ENCODE measurements around the gene ERMP1.

Gene ERMP1

GRCh38 chr9:5842929-5843793 lies 10.2 kb upstream of the ERMP1 start:
- ChIA-PET POLR2A (no interaction called here), CTCF (interaction anchor here (0.9 to 6.3 kb wide), 2 partner anchors 9 to 43 kb away, joined by 7 to 61 read pairs; partner anchors contain the start of gene ERMP1)

GRCh38 chr9:5841771-5842573 lies 9.1 kb upstream of the ERMP1 start:
- CTCF ChIA-PET = interaction anchor here (0.9 to 6.3 kb wide), 2 partner anchors 8 to 44 kb away, joined by 7 to 61 read pairs; partner anchors contain the start of gene ERMP1
- no peak for TF ChIP-seq CTCF (IDR thresholded peaks at IDR 0.05; ENCODE audit: insufficient read depth, low read length, missing control alignments)
- no peak overlapping the region for H3K4me3 ChIP-seq (ENCODE audit: low read depth, low read length)
- POLR2A ChIA-PET = no interaction called here
- no peak for DNase-seq (ENCODE audit: low read depth, low spot score)

More at GRCh38 chr9:5842929-5843793, 10.2 kb upstream of the ERMP1 start:
- TF ChIP-seq CTCF (IDR thresholded peaks at IDR 0.05; ENCODE audit: insufficient read depth, low read length, missing control alignments) = no peak
- no peak for DNase-seq (ENCODE audit: low read depth, low spot score)
- H3K4me3 ChIP-seq (ENCODE audit: low read depth, low read length) = no peak overlapping the region

DNA sequence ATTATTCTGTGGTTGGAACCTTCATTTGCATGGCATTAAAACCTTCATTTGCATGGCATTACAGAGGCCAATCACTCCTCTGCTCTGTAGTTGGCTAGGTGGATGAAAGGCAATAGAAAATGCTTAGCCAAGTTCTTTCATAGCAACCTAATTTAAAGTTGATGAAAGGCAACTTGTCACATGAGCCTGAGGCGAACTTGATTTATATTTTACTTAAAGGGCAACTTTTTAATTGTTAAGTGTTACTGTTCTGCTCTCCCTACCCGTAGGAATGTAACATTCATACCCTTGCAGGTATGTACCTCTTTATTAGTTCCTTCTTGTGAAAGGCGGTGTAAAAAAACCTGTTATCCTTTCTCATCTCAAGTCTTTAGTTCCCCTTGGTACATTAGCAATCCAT lies 7.9 kb upstream of the ERMP1 start:
- no peak for DNase-seq (ENCODE audit: low read depth, low spot score)
- ChIA-PET POLR2A (no interaction called here), CTCF (interaction anchor here (6.3 kb wide), 1 partner anchor 7 kb away, joined by 61 read pairs; the partner anchor contains the start of gene ERMP1)
- no peak for TF ChIP-seq CTCF (IDR thresholded peaks at IDR 0.05; ENCODE audit: insufficient read depth, low read length, missing control alignments)
- H3K4me3 ChIP-seq (ENCODE audit: low read depth, low read length) = no peak overlapping the region

DNA sequence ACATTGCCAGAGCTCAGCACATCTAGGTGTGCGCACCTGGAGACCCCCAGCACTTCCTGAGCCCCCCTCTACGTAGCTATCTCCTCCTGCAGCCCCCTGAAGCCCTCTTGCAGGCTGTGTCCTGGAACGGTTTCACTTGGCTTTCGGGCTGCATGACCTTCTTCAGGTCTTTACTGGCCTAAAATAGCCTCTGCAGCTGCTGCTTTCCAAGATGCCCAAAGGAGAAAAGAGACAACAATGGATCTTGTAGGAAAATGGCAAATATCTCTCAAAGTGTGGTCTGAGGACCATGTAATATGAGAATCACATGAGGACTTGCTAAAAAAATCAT lies 6.6 kb upstream of the ERMP1 start:
- ChIA-PET POLR2A (interaction anchor here (0.6 kb wide), 1 partner anchor 22 kb away, joined by 3 read pairs; no protein-coding TSS in a partner anchor), CTCF (no interaction called here)
- no peak for TF ChIP-seq CTCF (IDR thresholded peaks at IDR 0.05; ENCODE audit: insufficient read depth, low read length, missing control alignments)
- no peak for DNase-seq (ENCODE audit: low read depth, low spot score)
- H3K4me3 ChIP-seq (ENCODE audit: low read depth, low read length) = no peak overlapping the region

DNA sequence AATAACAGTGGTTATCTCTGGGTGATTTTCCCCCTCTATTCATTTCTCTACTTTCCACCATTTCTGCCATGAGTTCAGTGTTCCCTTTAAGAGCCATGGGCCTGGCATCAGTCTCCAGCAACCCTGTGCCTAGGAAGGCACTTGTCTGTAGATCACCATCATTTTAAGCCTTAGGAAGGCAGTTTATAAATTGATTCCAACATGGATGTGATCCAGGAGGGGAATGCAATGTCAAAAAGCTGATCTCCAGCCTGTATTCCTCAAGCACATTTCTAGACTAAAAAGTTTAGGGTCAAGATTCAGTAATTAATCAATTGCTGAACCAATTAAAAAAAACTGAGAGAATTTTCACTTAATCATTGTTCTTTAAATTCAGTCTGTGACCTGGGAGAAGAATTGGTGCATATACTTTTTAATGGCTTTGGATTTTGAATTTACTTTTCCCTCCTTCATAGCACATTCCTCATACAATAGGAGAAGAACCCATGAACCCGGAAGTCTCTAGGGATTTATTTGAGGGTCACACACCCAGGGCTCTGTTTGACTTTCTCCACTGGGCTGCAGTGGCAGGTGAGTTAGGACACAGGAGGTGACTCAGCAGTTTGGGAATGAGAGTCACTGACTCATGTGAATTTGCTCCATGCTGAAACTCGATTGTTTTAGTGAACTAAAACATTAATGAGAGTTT lies 6.1 kb upstream of the ERMP1 start:
- ChIA-PET POLR2A (interaction anchor here (0.6 kb wide), 1 partner anchor 21 kb away, joined by 3 read pairs; no protein-coding TSS in a partner anchor), CTCF (no interaction called here)
- TF ChIP-seq CTCF (IDR thresholded peaks at IDR 0.05; ENCODE audit: insufficient read depth, low read length, missing control alignments) = no peak
- H3K4me3 ChIP-seq (ENCODE audit: low read depth, low read length) = no peak overlapping the region
- no peak for DNase-seq (ENCODE audit: low read depth, low spot score)

Data from AG04449 (cell line).